GM10248 (cell line): ENCODE data around the gene GAK.
A peak's percentile ranks its signal among the peaks of the same experiment; 100 is the strongest.

Experiments used
- CTCF ChIA-PET: fragments of 300-600 bp; sonication (Branson Sonifier 250); formaldehyde crosslinking; extraction: SDS; loops from one replicate; lab custom pipeline; 2021; ENCODE audit warnings: antibody characterized with exemption; lab: Yijun Ruan, JAX
- POLR2A ChIA-PET: fragments of 350-650 bp; sonication (Branson Sonifier 250); formaldehyde crosslinking; extraction: SDS; loops from one replicate; lab custom pipeline; 2020; ENCODE audit warnings: antibody characterized with exemption; lab: Yijun Ruan, JAX
- DNase-seq: peaks from one replicate; pipeline ENCODE4 v3.0.0; 2012; ENCODE audit errors: extremely low spot score
- TF ChIP-seq, protein P1 (sequence below): IDR thresholded peaks from 2 replicates; pipeline ENCODE4 v1.5.1; 2012; ENCODE audit warnings: mild to moderate bottlenecking, low read depth; ENCODE audit errors: extremely low read depth, missing control alignments, control extremely low read depth

The GAK gene

DNA sequence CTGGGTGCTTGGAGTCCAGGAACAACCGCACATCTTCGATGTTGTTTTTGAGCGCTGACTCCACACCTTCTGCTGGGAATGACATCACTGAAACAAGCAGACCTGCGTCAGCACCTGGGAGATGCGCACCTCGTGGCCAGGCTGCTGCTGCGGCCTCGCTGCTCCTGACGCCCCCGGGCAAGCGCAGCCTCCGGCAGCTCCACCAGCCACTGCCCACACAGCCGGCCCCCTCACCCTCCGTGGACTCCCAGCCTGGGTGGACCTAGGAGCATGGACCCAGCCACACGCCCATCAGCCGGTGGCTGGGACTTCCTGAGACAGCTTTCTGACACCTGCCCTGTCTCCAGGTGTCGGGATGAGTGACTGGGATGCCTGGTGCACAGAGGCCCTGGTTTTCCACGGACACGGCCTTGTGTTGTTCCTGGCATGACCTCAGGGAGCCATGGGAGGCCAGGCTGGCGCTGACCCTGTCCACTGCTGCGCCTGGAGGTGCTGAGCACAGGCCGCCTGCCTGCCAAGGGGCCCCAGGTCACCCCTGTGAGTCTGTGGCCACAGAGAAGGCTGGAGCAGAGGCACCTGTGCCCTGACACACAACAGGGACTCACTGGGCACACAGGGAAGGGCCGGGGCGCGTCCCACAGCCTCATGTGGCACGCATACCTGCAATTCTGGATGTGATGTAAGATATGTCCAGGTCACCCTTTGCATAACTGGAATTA lies 48.6 kb downstream of the GAK start:
- POLR2A ChIA-PET = no interaction called here
- no peak for DNase-seq
- TF ChIP-seq, protein P1, sequence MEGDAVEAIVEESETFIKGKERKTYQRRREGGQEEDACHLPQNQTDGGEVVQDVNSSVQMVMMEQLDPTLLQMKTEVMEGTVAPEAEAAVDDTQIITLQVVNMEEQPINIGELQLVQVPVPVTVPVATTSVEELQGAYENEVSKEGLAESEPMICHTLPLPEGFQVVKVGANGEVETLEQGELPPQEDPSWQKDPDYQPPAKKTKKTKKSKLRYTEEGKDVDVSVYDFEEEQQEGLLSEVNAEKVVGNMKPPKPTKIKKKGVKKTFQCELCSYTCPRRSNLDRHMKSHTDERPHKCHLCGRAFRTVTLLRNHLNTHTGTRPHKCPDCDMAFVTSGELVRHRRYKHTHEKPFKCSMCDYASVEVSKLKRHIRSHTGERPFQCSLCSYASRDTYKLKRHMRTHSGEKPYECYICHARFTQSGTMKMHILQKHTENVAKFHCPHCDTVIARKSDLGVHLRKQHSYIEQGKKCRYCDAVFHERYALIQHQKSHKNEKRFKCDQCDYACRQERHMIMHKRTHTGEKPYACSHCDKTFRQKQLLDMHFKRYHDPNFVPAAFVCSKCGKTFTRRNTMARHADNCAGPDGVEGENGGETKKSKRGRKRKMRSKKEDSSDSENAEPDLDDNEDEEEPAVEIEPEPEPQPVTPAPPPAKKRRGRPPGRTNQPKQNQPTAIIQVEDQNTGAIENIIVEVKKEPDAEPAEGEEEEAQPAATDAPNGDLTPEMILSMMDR = no peak
- CTCF ChIA-PET = interaction anchor here (0.9 to 1.7 kb wide), 2 partner anchors 10 to 14 kb away, joined by 3 to 4 read pairs; no protein-coding TSS in a partner anchor

DNA sequence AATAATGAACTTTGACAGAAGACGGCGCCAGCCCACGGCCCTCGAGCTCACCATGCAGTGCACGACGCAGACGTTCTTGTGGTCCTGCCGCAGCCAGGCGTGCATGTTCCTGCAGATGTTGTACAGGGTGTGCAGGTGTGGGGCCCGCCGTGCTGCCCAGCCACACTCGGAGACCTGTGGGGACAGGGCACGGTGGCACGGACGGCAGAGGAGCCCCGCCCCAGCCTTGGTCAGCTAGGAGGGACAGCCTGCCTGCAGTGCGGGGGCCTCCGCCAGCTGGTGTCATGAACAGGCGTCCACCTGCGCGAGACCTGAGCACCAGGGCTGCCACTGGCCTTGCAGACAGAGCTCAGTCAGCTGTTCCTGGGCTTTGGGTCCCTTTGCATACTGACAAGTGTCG lies 49.5 kb downstream of the GAK start:
- TF ChIP-seq, protein P1 = no peak
- ChIA-PET POLR2A (no interaction called here), CTCF (interaction anchor here (0.9 to 1.7 kb wide), 2 partner anchors 9 to 15 kb away, joined by 3 to 4 read pairs; no protein-coding TSS in a partner anchor)
- DNase-seq = no peak

DNA sequence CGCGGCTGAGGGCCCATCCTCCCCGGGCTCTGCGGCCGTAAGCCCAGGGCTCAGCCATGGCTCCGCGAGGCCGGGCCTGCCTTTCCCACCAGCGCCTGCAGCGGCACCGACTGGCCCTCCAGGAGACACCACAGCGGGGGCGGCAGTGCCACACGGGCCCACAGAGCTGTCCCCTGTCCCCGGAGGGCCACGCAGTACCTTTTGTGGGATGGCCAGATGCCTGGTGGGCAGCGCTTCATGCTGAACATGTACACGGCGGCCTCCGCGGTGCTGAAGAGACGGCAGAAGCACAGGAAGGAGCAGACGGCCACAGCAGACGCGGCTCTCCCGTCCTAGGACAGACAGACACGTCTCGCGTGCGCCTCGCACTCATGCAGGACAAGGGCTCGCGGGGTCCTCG lies 50.4 kb downstream of the GAK start:
- TF ChIP-seq, protein P1 = no peak
- ChIA-PET POLR2A (no interaction called here), CTCF (interaction anchor here (1.7 kb wide), 1 partner anchor 16 kb away, joined by 4 read pairs; no protein-coding TSS in a partner anchor)
- no peak for DNase-seq

DNA sequence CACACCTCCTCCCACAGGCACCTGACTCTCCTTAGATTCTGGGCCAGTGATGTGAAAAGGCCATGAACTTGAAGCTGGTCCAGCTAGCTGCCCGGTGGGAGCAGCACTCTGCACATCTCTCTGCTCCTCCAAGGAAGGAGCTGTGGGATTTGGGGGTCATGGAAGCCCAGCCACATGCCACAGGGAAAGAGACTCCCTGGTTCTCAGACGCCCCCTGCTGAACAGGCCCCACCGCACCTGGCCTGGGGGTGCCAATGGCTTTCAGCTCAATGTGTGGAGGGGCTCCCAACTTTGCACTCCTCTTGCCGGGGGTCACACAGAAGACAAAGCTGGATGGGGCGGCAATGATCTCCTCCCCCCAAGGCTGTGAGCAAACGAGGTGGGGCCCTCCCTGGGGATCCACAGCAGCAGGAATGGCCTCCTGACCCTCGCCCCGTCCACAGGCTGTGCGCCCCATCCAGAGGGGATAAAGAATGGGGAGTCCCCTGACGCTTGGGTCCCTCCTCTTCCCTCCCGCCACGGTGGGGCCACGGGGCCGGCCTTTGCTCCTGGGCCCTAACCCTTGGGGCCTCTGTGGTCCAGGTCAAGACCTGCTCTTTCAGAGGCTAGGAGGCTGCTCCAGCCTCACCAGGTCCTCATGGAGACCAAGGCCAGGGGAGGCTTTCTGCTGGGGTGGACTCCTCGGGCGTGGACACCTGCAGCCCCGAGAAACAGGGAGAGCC lies 51.3 kb downstream of the GAK start:
- CTCF ChIA-PET = interaction anchor here (1.7 kb wide), 1 partner anchor 18 kb away, joined by 4 read pairs; no protein-coding TSS in a partner anchor
- no peak for DNase-seq
- TF ChIP-seq, protein P1 = no peak
- POLR2A ChIA-PET = no interaction called here

DNA sequence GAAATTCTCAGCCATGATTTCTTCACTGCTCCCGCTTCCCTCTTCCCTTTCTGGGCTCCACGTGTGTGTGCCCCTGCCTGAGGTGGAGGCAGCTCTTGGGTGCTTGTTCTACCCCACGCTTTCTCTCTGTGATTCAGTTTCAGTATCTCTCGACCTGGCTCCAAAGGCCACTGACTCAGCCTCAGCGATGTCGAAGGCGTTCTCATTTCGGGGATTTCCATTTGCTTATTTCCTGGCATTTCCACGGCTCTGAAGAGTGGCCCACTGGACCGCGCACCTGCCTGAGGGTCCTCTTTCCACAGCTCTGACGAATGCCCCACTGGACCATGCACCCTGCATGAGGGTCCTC lies 52.4 kb downstream of the GAK start:
- ChIA-PET CTCF (interaction anchor here (0.8 to 1.7 kb wide), 4 partner anchors 10 to 138 kb away, joined by 3 to 4 read pairs (median 3); no protein-coding TSS in a partner anchor), POLR2A (no interaction called here)
- TF ChIP-seq, protein P1 = no peak
- DNase-seq = peak; percentile 79

DNA sequence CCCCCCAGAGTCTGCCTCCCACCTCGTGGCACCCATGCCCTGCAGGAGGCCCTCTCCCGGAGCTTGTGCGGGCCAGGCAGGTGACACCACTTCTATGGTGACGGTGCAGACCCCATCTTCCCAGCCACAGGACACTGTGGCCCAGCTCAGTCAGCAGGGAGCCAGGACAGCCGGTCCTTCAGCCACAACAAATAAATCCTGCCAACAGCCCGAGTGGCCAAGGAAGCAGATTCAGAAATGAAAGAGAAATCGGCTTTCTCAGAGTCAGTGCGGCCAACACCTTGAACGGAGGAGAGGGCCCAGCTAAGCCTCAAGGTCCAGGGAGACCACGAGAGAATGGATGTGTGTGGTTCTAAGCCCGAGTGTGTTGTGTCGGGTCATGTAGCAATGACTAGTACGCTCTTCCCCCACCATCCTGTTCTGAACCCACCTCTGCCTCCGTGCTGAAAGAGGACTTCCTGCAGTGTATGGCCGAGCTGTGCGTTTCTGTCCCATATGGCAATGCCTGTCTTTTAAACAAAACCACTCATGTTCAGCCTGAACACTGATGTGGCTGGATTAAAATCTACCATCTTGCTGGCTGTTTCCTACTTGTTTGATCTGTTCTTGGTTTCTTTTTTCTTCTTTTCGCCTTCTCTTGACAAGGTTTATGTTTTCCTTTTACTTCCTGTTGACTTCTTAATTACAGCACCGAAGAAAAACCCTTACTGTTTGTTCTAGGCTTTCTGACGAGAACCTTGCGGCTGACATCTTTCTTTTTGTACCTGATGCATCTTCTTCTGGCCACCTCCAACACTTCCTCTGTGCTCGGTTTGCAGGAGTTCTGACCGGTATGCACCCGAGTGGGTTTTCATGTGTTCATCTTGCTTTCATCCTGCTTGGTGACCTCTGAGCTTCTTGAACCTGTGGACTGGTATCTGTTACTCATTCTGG lies 53.1 kb downstream of the GAK start:
- ChIA-PET POLR2A (no interaction called here), CTCF (interaction anchor here (0.8 to 1.7 kb wide), 4 partner anchors 10 to 137 kb away, joined by 3 to 4 read pairs (median 3); no protein-coding TSS in a partner anchor)
- TF ChIP-seq, protein P1 = no peak
- no peak for DNase-seq
